HG03159 (cell line): Measurements from ENCODE around the gene MAP7D1.
A peak's percentile ranks its signal among the peaks of the same experiment; 100 is the strongest.
"Not testable (repeated sequence)": the region's sequence is repeated elsewhere in the genome, so short reads cannot be mapped to it uniquely, and the experiment has no call there.

Source experiments
- ATAC-seq: cut with Tn5 transposase; IDR thresholded peaks from one replicate; pipeline ENCODE4 v1.9.1; 2021; ENCODE audit warnings: mild to moderate bottlenecking, moderate library complexity; ENCODE audit not compliant: unreplicated experiment

MAP7D1 gene

DNA sequence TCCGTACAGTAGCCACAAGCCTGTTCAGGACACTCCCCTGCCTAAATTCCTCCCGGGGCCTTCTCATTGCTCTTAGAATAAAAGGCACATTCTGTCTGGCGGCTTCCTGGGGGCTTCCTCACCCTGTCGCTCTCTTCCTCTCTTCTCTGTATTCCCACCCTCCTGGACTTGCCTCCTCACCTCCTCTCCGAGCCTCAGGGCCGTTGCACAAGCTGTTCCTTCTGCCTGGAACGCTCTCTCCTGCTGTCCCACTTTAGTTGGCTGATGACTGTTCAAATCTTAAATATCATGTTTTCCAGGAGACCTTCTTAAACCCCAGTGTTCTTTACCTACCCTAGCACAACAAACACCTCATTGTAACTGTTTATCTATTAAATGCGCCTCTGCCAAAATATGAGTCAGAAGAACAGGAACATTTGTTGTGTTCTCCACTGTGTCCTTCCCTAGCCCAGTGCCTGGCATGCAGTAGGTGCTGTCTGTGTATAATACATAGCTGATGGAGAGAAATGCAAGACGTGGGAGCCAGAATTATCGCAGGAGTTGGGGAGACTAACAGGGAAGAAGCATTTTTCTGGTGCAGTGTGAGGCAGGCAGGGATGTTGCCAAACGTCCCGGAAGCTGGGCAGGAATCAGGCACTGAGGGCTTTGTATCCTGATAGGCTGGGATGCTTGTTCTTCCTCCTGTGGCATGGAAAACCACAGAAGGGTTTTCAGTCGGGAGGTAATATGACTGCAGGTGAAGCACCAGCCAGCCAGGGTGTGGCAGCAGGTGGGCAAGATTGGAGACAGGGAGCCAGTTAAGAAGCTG, 44.2 kb downstream of the MAP7D1 start:
- ATAC-seq, result no peak

DNA sequence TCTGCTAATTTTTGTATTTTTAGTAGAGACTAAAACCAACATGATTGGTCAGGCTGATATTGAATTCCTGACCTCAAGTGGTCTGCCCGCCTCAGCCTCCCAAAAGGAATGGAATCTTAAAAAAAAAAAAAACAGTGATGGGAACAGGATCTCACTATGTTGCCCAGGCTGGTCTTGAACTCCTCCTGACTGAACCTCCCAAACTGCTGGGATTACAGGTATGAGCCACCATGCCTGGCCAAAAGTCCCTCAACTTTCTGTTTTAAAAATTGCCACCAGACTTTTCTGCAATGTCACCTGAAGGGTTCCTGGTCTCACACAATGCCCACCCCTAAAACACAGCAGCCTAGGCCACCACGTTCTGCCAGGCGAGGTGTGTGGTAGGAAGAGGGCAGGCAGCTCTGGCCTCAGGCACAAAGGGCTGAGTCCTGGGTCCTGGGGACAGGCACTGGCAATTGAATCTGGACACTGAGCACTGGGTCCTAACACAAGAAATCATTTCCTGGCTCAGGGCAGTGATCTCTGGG, 47.1 kb downstream of the MAP7D1 start:
- no peak for ATAC-seq

DNA sequence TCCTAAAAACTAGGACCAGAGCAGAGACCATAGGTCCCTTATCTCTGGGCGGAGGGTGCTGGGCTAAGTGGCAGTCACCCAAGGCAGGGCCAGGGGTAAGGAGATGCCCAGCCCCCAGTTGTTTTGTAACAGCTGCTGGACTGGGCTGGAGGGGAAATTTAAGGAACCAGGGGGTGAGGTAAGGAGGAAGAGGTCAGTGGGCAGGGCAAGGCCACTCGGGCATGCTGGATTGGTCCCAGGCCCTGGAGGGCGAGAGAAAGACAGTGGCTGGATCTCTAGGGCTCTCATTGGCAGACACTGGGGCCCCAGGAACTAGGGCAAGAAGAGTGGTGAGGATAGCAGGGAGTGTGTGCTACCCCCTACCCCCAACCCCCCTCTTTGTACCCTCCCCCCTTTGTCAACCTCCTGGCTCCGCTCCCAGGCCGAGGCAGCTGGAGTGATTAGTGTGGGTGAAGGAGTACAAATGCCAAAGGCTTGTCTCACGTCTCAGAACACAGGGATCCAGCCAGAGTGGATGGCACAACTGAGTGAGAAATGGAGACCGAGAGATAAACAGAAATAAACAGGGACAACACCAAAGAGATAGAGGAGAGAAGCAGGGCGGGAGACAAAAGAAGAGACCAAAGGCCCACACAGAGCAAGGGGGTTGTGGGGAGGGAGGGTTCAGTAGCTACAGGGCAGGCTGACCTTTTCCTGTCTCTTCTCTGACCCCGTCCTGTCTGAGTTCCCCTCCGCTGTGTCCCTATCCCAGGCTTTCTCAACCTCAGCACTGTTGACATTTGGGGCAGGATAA, 47.8 kb downstream of the MAP7D1 start:
- ATAC-seq, result no peak

GRCh38 chr1:36204347-36204909, 48.5 kb downstream of the MAP7D1 start:
- no peak for ATAC-seq

GRCh38 chr1:36206323-36206858, 50.4 kb downstream of the MAP7D1 start:
- no peak for ATAC-seq

GRCh38 chr1:36207339-36207738, 51.4 kb downstream of the MAP7D1 start:
- ATAC-seq, result no peak

- ATAC-seq, result no peak
Observed at GRCh38 chr1:36208978-36209703, 53.2 kb downstream of the MAP7D1 start.

GRCh38 chr1:36211307-36211706, 55.3 kb downstream of the MAP7D1 start:
- no peak for ATAC-seq

DNA sequence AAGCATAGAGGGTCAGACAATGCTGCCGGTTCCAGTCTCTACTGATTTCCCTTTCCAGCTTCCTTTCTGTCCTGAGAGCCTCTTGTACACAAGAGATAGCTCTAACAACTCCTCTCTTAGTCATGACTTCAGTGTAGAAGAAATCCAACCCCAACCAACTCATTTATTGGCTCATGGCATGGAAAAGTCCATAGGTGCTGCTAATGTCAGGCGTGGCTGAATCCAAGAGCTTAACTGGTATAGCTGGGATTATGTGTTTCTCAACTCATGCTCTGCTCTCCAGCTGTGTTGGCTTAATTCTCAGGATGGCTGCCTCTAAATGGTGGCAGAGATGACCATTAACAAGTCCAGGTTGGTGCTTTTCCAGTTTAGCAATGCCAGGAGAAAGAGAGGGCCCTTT, 55.9 kb downstream of the MAP7D1 start:
- ATAC-seq, result no peak

DNA sequence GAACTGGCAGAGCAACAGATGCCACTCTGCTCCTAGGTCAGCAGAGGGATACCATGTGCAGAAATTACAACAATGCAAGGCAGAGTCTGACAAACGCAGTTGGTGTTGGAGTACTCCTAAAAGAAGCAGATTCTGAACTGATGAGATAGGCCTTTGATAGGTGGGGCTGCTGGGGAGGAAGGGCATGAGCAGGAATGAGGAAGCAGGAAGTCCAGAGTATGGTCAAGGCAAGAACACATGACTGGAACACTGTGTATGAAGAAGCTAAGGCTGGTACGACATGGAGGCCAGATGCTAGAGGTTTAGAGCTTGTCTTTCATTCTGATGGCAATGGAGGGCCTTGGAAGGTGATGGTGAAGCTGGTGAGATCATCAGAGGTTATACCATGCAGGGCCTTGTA, 56.8 kb downstream of the MAP7D1 start:
- ATAC-seq, result no peak

- no peak for ATAC-seq
Observed at GRCh38 chr1:36217670-36218069, 61.7 kb downstream of the MAP7D1 start.

DNA sequence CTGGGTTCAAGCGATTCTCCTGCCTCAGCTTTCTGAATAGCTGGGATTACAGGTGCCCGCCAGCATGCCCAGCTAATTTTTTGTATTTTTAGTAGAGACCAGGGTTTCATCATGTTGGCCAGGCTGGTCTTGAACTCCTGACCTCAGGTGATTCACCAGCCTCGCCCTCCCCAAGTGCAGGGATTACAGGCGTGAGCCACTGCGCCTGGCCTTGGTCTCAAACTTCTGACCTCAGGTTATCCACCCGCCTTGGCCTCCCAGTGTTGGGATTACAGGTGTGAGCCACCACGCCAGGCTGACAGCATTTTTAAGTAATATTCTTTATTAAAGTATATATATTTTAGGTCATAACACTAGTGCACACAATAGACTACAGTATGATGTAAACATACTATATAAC, 65.9 kb downstream of the MAP7D1 start:
- not testable (repeated sequence) for ATAC-seq

- ATAC-seq, result no peak
Observed at GRCh38 chr1:36222481-36223380, 66.8 kb downstream of the MAP7D1 start.

DNA sequence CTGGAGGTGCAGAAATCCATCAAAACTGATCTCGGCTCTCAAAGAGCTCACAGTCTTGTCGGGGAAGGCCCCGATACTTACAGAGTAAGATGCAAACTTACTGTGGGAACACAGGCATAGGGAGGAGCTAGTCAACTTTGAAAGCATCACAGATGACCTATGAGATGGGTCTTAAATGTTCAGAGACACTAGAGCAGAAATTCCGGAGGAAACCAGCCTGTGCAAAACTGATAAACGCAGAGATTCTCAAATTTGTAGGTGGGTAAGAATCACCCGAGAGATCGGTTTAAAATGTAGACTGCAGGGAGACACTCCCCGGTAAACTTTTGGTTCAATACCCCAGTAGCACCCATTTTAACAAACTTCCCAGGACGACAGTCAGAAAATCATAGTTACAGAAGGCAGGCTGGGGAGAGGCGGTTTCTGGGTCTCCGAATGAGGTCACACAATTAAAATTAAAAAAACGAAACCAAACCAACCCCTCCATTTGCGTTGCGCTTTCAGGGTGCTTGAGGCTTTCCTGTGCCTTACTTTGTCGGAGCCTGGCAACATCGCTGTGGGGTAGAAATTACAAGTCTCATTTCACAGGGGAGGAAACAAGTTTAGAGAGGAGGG, 67.5 kb downstream of the MAP7D1 start:
- ATAC-seq, result peak; percentile 17

DNA sequence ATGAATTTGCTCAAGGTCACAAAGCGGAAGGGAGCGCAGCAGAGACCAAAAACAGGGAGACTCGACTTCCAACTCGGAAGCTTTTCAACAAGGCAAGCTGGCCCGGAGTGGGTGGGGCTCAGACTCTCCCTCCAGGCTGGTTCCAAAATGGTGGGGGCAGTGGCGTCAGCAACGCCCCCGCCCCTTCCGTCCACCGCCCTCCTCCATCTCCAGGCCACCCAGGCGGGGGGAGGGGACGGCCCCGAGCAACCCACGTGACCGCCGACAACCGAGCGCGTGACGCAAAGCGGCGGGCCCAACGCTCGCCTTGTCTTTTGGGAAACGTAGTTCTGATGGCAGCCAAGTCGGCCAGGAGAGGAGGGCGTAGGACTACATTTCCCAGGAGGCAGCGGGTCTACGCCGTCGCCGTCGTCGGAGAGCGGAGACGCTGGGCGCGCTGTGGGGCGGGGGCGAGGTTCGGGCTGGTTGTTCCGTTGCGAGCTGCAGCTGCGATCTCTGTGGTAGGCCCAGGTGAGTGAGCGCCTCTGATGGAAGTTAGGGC, 68.1 kb downstream of the MAP7D1 start, which contains the start of gene THRAP3:
THRAP3 (plus strand) TSS at position 448 of the 541 bp plus-strand sequence. CDS start 58,121 bp downstream, outside the sequence.
- peak; percentile 87 for ATAC-seq

GRCh38 chr1:36224537-36225282, 68.8 kb downstream of the MAP7D1 start:
- peak; percentile 54 for ATAC-seq

DNA sequence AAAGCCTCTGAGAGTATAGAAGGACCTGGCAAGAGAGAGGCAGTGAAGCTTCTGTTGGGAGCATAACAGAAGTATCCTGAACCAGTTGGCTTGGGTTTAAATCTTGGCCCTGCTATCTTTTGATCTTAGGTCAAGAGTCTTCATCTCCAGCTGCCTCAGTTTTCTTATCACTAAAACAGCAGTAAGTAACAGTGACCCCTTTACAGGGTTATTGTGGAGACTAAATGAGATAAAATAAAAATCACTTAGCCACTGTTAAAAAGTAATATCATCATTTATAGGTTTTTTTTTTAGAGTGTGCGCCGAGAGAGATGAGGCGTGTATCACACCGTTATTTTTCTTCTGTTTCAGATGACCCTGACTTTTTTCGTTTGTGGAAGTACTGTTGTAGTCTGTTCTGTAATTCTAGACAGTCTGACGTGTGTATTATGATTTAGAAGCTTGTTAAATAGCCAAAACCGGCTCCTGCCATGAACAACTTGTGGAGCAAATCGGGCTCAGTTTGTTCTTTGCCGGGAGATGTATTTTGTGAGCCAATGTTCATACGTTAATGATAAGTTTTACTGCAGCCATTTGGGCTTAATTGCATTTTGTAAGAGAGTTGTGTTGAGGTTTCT, 69.4 kb downstream of the MAP7D1 start:
- no peak for ATAC-seq

DNA sequence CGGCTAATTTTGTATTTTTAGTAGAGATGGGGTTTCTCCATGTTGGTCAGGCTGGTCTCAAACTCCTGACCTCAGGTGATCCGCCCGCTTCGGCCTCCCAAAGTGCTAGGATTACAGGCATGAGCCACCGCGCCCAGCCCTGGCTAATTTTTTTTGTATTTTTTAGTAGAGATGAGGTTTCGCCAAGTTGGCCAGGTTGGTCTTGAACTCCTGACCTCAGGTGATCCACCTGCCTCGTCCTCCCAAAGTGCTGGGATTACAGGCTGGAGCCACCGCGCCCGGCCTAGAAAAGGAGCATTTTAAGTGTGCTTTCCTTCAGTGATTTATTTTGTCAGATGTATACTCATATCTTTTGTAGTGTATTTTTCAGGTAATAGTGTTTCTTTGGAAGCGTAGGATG, 74.3 kb downstream of the MAP7D1 start:
- ATAC-seq, result not testable (repeated sequence)
